Measurements from ENCODE around the gene SAP30L.

DNA sequence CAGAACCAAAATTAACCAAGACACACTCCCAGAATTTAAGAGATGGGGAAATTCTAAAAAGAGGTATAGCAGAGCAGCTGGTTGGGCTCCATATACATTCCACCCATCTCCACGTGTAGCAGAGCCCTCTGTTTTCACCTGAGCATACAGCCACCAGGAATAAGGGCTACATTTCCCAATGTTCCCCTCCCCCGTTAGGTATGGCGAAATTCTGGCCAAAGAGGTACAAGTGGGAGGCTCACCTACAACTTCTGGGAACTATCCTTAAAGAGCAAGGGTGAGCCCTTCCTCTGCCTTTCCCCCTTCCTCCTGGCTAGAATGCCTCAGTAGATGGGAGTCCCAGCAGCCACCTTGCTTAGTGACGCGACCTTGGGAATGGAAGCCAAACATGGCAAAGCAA, 5.3 kb upstream of the SAP30L start:
- TF ChIP-seq, protein P1, sequence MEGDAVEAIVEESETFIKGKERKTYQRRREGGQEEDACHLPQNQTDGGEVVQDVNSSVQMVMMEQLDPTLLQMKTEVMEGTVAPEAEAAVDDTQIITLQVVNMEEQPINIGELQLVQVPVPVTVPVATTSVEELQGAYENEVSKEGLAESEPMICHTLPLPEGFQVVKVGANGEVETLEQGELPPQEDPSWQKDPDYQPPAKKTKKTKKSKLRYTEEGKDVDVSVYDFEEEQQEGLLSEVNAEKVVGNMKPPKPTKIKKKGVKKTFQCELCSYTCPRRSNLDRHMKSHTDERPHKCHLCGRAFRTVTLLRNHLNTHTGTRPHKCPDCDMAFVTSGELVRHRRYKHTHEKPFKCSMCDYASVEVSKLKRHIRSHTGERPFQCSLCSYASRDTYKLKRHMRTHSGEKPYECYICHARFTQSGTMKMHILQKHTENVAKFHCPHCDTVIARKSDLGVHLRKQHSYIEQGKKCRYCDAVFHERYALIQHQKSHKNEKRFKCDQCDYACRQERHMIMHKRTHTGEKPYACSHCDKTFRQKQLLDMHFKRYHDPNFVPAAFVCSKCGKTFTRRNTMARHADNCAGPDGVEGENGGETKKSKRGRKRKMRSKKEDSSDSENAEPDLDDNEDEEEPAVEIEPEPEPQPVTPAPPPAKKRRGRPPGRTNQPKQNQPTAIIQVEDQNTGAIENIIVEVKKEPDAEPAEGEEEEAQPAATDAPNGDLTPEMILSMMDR (IDR thresholded peaks at IDR 0.05): no peak
- TF ChIP-seq POLR2A (IDR thresholded peaks at IDR 0.05): no peak
